Lower leg skin (tissue), 3 donors: Measurements from ENCODE around the gene A3GALT2.

Experiments used
- CTCF ChIP-seq, 3 donors: fragments of 450-650 bp; IDR thresholded peaks; one replicate each; pipeline ENCODE4 v1.5.1; 2016; ENCODE audit warnings: antibody characterized with exemption in 3 of 3, mild to moderate bottlenecking in 3 of 3, moderate library complexity in 2 of 3
- POLR2A ChIP-seq, 2 donors: fragments of 450-650 bp; IDR thresholded peaks; one replicate each; pipeline ENCODE4 v1.6.1; 2016 to 2017; ENCODE audit warnings: antibody characterized with exemption in 2 of 2, mild to moderate bottlenecking in 1 of 2, moderate library complexity in 1 of 2

GRCh38 chr1:33349778-33350610 is 29.1 kb upstream of the A3GALT2 start:
- no peak for TF ChIP-seq CTCF (IDR thresholded peaks at IDR 0.05)
- TF ChIP-seq POLR2A (IDR thresholded peaks at IDR 0.05): no peak
